ENCODE data around the gene SEMA3D. TPM values are rescaled to one million over a fixed set of nuclear protein-coding genes. Genes with fewer than 3 reads are reported as not detected.

SEMA3D gene
- total RNA-seq, 1 donor from 2014 or later, result 9.1 TPM

GRCh38 chr7:85204496-85204895 lies 17.6 kb upstream of the SEMA3D start:
- H3K4me3 ChIP-seq (ENCODE audit: insufficient read depth, low read depth, low read length), result no peak overlapping the region
- no peaks in the 10 kb centered on the region for H3K79me2 ChIP-seq (ENCODE audit: insufficient read depth, low read length)
- no peak overlapping the region for H3K27ac Mint-ChIP-seq (ENCODE audit: unreplicated experiment)
- H4K20me1 ChIP-seq (ENCODE audit: insufficient read depth, low read length), result no peaks in the 10 kb centered on the region
- H3K27ac ChIP-seq (ENCODE audit: low read depth, low read length), result no peak overlapping the region
- no peaks in the 10 kb centered on the region for H3K36me3 ChIP-seq (ENCODE audit: insufficient read depth, low read length)
- no peak overlapping the region for H3K4me2 ChIP-seq (ENCODE audit: low read length)
- no peak for FAIRE-seq
- no peaks in the 10 kb centered on the region for H3K36me3 Mint-ChIP-seq (ENCODE audit: low read depth, unreplicated experiment)
- H2AFZ ChIP-seq (ENCODE audit: low read depth, low read length), result no peak overlapping the region
- no peak overlapping the region for H3K4me3 Mint-ChIP-seq (ENCODE audit: unreplicated experiment)
- no peak for DNase-seq (ENCODE audit: low read depth)
- H3K27me3 Mint-ChIP-seq (ENCODE audit: low read depth, unreplicated experiment), result no peaks in the 10 kb centered on the region
- no peaks in the 10 kb centered on the region for H3K4me1 ChIP-seq (ENCODE audit: insufficient read depth, low read length)
- H3K9me3 Mint-ChIP-seq (ENCODE audit: unreplicated experiment), result peaks cover 9% of the 10 kb centered on the region
- no peak for TF ChIP-seq CTCF (IDR thresholded peaks at IDR 0.05; ENCODE audit: insufficient read depth, low read depth, low read length)
- TF ChIP-seq EZH2 (IDR thresholded peaks at IDR 0.05; ENCODE audit: insufficient read depth, low read length), result no peak
- peaks cover 2% of the 10 kb centered on the region for H3K4me1 Mint-ChIP-seq (ENCODE audit: low read depth, unreplicated experiment)
- no peaks in the 10 kb centered on the region for H3K27me3 ChIP-seq (ENCODE audit: insufficient read depth, low read length)
- no peak overlapping the region for H3K9ac ChIP-seq (ENCODE audit: low read length)
- H3K9me3 ChIP-seq (ENCODE audit: insufficient read depth, low read depth, low read length), result no peaks in the 10 kb centered on the region

- H4K20me1 ChIP-seq (ENCODE audit: insufficient read depth, low read length), result no peaks in the 10 kb centered on the region
- Mint-ChIP-seq H3K36me3 (ENCODE audit: low read depth, unreplicated experiment) (no peaks in the 10 kb centered on the region), H3K27ac (ENCODE audit: unreplicated experiment) (no peak overlapping the region), H3K4me3 (ENCODE audit: unreplicated experiment) (no peak overlapping the region), H3K9me3 (ENCODE audit: unreplicated experiment) (peaks cover 9% of the 10 kb centered on the region), H3K27me3 (ENCODE audit: low read depth, unreplicated experiment) (no peaks in the 10 kb centered on the region), H3K4me1 (ENCODE audit: low read depth, unreplicated experiment) (peaks cover 2% of the 10 kb centered on the region)
- FAIRE-seq, result no peak
- no peaks in the 10 kb centered on the region for H3K79me2 ChIP-seq (ENCODE audit: insufficient read depth, low read length)
- no peaks in the 10 kb centered on the region for H3K9me3 ChIP-seq (ENCODE audit: insufficient read depth, low read depth, low read length)
- DNase-seq (ENCODE audit: low read depth), result no peak
- H3K4me2 ChIP-seq (ENCODE audit: low read length), result no peak overlapping the region
- no peak overlapping the region for H2AFZ ChIP-seq (ENCODE audit: low read depth, low read length)
- H3K9ac ChIP-seq (ENCODE audit: low read length), result no peak overlapping the region
- no peaks in the 10 kb centered on the region for H3K27me3 ChIP-seq (ENCODE audit: insufficient read depth, low read length)
- no peak overlapping the region for H3K27ac ChIP-seq (ENCODE audit: low read depth, low read length)
- H3K4me3 ChIP-seq (ENCODE audit: insufficient read depth, low read depth, low read length), result no peak overlapping the region
- TF ChIP-seq CTCF (IDR thresholded peaks at IDR 0.05; ENCODE audit: insufficient read depth, low read depth, low read length) (no peak), EZH2 (IDR thresholded peaks at IDR 0.05; ENCODE audit: insufficient read depth, low read length) (no peak)
- H3K36me3 ChIP-seq (ENCODE audit: insufficient read depth, low read length), result no peaks in the 10 kb centered on the region
- no peaks in the 10 kb centered on the region for H3K4me1 ChIP-seq (ENCODE audit: insufficient read depth, low read length)
Observed at GRCh38 chr7:85204061-85204460, 17.2 kb upstream of the SEMA3D start.

DNA sequence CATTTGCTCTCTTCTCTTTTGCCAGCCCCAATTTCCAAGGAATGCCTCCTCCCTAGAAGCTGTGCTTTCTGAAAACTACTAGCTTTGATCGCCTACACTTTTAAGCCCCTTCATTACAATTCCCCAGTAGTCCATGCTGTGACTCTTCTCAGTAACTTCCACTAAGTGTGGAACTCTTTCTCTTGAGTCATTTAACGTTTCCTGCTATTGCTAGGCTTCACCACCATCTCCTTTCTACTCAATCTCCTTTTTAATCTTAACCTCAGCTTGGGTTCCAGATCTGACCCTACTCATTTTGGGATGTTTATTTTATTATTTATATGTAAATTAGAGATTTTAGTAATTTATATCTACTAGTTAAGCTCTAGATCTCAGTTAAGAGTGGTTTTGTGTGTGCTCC lies 14.4 kb upstream of the SEMA3D start:
- Histone ChIP-seq H3K27ac (ENCODE audit: low read depth, low read length) (no peak overlapping the region), H4K20me1 (ENCODE audit: insufficient read depth, low read length) (no peaks in the 10 kb centered on the region), H3K9me3 (ENCODE audit: insufficient read depth, low read depth, low read length) (no peaks in the 10 kb centered on the region), H3K4me1 (ENCODE audit: insufficient read depth, low read length) (no peaks in the 10 kb centered on the region), H3K9ac (ENCODE audit: low read length) (no peak overlapping the region), H3K79me2 (ENCODE audit: insufficient read depth, low read length) (no peaks in the 10 kb centered on the region), H3K36me3 (ENCODE audit: insufficient read depth, low read length) (no peaks in the 10 kb centered on the region), H3K4me3 (ENCODE audit: insufficient read depth, low read depth, low read length) (no peak overlapping the region), H3K4me2 (ENCODE audit: low read length) (no peak overlapping the region), H3K27me3 (ENCODE audit: insufficient read depth, low read length) (no peaks in the 10 kb centered on the region), H2AFZ (ENCODE audit: low read depth, low read length) (no peak overlapping the region)
- TF ChIP-seq EZH2 (IDR thresholded peaks at IDR 0.05; ENCODE audit: insufficient read depth, low read length), result no peak
- no peak for TF ChIP-seq CTCF (IDR thresholded peaks at IDR 0.05; ENCODE audit: insufficient read depth, low read depth, low read length)
- FAIRE-seq (no peak), DNase-seq (ENCODE audit: low read depth) (no peak)
- Mint-ChIP-seq H3K4me1 (ENCODE audit: low read depth, unreplicated experiment) (peaks cover 2% of the 10 kb centered on the region), H3K36me3 (ENCODE audit: low read depth, unreplicated experiment) (no peaks in the 10 kb centered on the region), H3K9me3 (ENCODE audit: unreplicated experiment) (peaks cover 9% of the 10 kb centered on the region), H3K4me3 (ENCODE audit: unreplicated experiment) (no peak overlapping the region), H3K27me3 (ENCODE audit: low read depth, unreplicated experiment) (no peaks in the 10 kb centered on the region), H3K27ac (ENCODE audit: unreplicated experiment) (no peak overlapping the region)
